ENCODE results near the gene MYBPH.

MYBPH gene

GRCh38 chr1:203178083-203178482 is 2.5 kb upstream of the MYBPH start:
- no peak for DNase-seq

GRCh38 chr1:203177470-203178039 is 1.9 kb upstream of the MYBPH start:
- no peak for DNase-seq

GRCh38 chr1:203177036-203177405 is 1.4 kb upstream of the MYBPH start:
- DNase-seq: no peak

DNA sequence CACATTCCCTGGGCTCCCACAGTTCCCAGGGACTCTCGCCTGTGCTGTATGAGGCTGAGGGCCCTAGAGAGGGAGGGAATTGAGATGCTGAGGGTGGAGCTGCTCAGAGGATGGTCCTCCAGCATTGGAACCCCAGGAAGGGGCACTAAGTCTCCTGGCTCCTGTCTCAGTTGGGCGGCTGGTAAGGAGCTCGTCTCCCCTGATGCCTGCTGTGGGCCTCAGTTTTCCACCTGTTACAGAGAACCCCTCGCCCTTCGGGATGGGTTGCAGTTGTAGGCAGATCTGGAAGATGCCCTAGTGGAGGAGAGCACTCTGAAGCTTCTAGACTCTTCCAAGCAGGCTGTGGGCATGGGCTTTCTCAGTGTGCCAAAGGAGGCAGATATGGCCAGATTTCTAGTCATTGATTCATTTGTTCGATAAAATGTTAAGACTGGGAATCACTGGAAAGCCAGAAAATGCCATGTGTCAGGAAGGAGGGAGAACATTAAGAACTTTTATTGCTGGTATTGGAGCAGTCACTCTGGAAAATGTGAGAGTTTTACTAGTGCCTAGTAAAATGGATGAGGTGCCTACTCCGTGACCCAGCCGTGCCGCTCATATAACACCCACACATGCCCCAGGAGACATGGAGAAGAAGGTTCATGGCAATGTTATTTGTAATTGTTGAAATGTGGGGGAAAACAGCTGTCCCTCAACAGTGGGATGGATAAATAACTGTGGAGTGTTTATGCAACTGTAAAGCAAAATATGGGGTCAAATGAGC is 828 bp upstream of the MYBPH start:
- no peak for DNase-seq

GRCh38 chr1:203175827-203176241 is 208 bp upstream of the MYBPH start:
- DNase-seq: no peak

DNA sequence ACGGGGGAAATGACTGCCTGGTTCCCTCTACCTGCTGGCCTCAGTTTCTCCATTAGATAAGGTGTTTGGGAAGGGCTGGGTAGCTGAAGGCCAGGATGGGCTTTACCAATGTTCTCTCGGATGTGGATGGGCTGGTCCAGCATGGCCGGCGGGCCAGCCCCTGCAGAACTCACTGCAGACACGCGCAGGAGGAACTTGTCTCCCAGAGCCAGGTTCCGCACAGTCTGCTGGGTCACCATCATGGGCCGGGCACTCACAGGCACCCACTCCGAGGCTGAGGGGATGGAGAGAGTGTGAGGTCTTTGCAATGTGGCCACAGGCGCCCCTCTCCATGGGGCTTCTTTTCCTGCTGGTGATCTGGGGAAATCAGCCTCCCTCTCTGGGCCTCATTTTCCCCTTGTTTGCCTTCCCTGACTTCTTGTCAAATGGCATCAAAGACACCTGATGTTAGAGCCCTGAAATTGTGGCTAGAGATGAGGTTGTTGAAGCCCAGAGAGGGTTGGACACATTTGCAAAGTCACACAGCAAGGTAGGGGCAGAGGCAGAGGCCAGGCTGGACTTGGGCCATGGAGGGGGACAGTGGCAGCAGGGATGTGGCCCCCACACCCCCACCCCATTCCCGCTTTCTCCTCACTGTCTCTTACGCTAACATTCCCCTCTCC is 1.2 kb downstream of the MYBPH start:
- no peak for DNase-seq

- DNase-seq: no peak
Measured at GRCh38 chr1:203173566-203173965, 2.1 kb downstream of the MYBPH start.

- DNase-seq: no peak
Measured at GRCh38 chr1:203173011-203173555, 2.5 kb downstream of the MYBPH start.

- peak; percentile 56 to 60 for DNase-seq
Measured at GRCh38 chr1:203172184-203173010, 3.2 kb downstream of the MYBPH start.

DNA sequence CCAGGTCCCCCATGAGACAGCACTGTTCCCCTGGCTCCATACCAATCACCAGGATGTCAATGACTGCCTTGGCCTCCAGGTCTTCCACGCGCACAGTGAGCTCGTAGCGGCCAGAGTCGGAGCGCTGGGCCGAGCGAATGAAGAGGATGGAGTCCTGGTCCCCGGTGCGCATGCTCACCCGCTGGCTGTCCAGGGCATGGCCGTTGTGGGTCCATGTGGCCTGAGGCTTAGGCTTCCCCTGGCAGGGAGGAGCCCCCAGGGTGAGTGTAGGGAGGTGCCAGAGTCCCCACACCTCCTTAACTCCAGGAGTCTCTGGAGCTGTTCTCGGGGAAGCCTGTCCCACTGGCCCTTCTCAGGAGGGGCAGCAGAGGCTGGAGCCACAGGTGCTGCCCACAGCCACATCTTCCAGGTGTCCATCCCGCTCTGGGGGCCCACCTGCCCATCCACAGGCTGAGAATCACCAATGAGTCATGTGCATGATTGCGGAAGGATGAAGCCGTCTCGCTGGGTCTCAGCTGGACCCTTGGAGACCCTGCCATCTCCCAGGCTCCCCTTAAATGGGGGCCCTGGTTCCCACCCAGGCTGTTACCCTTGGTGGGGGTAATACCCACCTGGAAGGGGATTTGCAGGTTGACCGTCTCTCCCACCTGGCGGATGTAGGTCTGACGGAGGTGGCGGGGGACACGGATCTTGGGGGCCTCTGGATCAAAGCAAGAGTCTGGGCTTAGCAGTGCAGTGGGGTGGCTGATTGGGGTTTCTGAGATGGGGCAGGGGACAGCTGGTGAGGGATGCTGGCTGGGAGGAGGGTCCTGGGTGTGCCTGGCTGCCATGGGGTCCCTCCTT is 4.1 kb downstream of the MYBPH start:
- no peak for DNase-seq

DNA sequence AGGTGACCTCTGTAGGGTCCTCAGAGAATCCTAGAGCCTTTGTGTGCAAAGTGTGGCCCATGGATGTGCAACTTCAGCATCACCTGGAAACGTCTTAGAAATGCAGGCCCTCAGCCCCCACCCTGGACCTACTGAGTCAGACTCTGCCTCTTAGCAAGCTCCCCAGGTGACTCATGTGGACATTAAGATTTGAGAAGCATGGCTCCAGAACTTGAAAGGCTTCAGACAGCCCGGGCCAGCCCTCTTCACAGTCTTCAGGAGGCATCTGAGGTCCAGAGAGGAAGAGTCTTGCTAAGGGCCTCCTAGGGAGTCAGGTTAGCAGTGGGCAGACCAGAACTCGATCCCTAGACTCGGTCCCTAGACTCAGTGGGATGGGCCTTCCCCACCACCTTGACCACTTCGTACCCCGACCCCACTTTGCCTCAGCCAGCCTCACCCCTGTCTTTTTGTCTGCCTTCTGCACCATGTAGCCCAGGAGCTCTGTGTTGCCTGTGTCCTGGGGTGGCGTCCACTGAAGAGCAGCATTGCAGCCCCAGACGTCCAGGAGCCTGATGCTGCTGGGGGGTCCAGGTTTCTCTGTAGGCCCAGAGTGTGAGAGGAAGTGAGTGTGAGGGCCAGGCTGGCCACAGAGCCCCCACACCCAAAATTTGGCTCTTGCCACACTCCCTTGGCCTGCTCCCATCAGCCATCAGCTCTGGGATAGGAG is 4.8 kb downstream of the MYBPH start:
- DNase-seq: no peak

- DNase-seq: no peak
Measured at GRCh38 chr1:203169770-203170520, 5.7 kb downstream of the MYBPH start.

GRCh38 chr1:203168991-203169390 is 6.6 kb downstream of the MYBPH start:
- no peak for DNase-seq

GRCh38 chr1:203168256-203168786 is 7.3 kb downstream of the MYBPH start:
- no peak for DNase-seq

DNA sequence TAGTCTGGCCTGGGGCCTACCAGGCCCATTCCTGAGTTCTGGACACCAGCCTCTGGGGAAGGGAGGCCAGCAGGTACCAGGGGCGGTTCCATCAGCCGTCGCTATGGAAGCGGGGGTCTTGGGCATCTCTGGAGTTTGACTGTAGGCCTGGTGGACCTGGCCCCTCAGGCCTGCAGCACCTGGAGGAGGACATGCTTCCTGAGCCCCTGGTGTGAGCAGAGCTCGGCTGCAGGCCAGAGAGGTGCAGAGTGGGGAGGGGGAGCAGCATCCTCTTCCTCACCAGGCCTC is 7.8 kb downstream of the MYBPH start:
- no peak for DNase-seq

DNA sequence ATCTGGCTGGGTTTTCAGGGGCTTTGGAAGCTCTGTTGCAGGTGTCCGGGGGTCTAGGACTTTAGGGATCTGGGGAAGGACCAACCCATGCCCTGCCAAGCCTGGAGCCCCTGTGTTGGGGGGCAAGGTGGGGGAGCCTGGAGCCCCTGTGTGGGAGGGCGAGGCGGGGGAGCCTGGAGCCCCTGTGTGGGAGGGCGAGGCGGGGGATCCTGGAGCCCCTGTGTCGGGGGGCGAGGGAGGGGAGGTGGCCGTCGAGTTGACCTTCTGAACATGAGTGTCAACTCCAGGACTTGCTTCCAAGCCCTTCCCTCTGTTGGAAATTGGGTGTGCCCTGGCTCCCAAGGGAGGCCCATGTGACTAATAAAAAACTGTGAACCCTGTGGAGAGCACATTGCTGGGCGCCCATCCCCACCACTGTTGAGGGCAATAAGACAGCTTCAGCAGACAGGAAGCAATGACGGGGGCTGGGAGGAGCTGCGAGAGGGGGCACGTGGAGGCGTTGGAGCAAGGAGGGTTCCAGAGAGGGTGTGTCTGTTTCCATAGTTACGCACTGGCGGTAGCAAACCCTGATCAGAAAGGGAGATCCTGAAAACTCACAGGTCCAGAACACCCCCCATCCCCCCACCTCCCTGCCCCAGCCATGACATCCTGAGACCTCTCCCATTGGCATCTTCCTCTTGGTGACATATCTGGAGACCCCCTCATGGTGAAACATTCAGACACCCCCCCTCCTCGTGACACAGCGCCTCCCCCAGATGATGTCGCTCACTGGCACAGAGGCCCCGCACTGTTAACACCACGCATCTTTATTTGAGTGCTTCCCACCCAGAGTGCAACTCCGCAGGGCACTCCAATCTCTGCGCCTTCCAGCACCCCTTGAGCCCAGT is 8.4 kb downstream of the MYBPH start:
- DNase-seq: no peak

DNA sequence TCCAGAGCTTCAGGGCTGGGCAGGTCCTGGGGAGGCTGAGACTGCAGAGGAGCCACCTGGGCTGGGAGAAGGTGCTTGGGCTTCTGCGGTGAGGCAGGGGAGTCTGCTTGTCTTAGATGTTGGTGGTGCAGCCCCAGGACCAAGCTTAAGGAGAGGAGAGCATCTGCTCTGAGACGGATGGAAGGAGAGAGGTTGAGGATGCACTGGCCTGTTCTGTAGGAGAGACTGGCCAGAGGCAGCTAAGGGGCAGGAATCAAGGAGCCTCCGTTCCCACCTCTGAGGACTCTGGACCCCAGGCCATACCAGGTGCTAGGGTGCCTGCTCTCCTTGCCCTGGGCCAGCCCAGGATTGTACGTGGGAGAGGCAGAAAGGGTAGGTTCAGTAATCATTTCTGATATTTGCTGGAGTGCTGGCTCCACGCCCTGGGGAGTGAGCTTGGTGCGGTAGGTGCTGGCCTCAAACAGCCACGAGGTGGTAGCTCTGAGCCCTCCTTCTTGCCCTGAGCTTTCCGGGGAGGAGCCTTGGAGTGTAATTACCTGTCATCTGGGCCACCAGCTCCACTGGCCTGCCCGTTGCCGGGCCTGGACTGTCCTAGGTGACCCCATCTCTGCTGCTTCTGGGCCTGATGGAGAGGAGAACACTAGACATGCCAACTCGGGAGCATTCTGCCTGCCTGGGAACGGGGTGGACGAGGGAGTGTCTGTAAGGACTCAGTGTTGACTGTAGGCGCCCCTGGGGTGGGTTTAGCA is 9.3 kb downstream of the MYBPH start:
- no peak for DNase-seq

DNA sequence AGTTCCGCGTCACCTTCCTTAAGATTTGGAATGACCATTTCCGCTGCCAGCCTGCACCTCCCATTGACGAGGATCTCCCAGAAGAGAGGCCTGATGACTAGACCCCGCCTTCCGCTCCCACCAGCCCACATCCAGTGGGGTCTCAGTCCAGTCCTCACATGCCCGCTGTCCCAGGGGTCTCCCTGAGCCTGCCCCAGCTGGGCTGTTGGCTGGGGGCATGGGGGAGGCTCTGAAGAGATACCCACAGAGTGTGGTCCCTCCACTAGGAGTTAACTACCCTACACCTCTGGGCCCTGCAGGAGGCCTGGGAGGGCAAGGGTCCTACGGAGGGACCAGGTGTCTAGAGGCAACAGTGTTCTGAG is 9.8 kb downstream of the MYBPH start:
- no peak for DNase-seq
